Measurements from ENCODE around the gene HGS.

- no peak for TF ChIP-seq CTCF (IDR thresholded peaks at IDR 0.05)
- no peak for TF ChIP-seq POLR2A (IDR thresholded peaks at IDR 0.05)
- no peak for TF ChIP-seq POLR2AphosphoS5 (IDR thresholded peaks at IDR 0.05)
- TF ChIP-seq EP300 (IDR thresholded peaks at IDR 0.05): no peak
These were observed 10.9 kb upstream of the HGS start for GRCh38 chr17:81672954-81673353.

Data from gastroesophageal sphincter (tissue), 3 donors.